Parathyroid adenoma (tissue), 2 donors: Measurements from ENCODE around the gene GPC3.

Source experiments
- H2AFZ ChIP-seq: fragments of 300-600 bp; sonication (generic); one replicate; pipeline ENCODE4 v1.7.0; 2017; ENCODE audit warnings: antibody characterized with exemption, mild to moderate bottlenecking
- H3K27ac ChIP-seq: fragments of 300-600 bp; sonication (generic); one replicate; pipeline ENCODE4 v1.7.0; 2017
- H3K27me3 ChIP-seq: fragments of 300-600 bp; sonication (generic); one replicate; pipeline ENCODE4 v1.7.0; 2017; ENCODE audit warnings: low read length; ENCODE audit not compliant: control insufficient read depth, insufficient read depth
- H3K36me3 ChIP-seq: fragments of 300-600 bp; sonication (generic); one replicate; pipeline ENCODE4 v1.7.0; 2017; ENCODE audit warnings: low read length; ENCODE audit not compliant: control insufficient read depth, insufficient read depth
- H3K4me1 ChIP-seq: fragments of 300-600 bp; sonication (generic); one replicate; pipeline ENCODE4 v1.7.0; 2017; ENCODE audit warnings: control low read depth
- H3K4me2 ChIP-seq: fragments of 300-600 bp; sonication (generic); one replicate; pipeline ENCODE4 v1.7.0; 2017; ENCODE audit warnings: low read length
- H3K4me3 ChIP-seq: fragments of 300-600 bp; sonication (generic); one replicate; pipeline ENCODE4 v1.7.0; 2017; ENCODE audit warnings: low read depth, low read length
- H3K79me2 ChIP-seq: fragments of 300-600 bp; sonication (generic); one replicate; pipeline ENCODE4 v1.7.0; 2017; ENCODE audit warnings: control low read depth
- H3K9ac ChIP-seq: fragments of 300-600 bp; sonication (generic); one replicate; pipeline ENCODE4 v1.7.0; 2017; ENCODE audit warnings: mild to moderate bottlenecking
- H3K9me3 ChIP-seq: fragments of 300-600 bp; sonication (generic); one replicate; pipeline ENCODE4 v1.7.0; 2017; ENCODE audit warnings: low read length; ENCODE audit not compliant: control insufficient read depth
- CTCF ChIP-seq: fragments of 300-600 bp; sonication (generic); IDR thresholded peaks from one replicate; pipeline ENCODE4 v1.7.0; 2017; ENCODE audit warnings: antibody characterized with exemption, mild to moderate bottlenecking
- donor health status: primary hyperparathyroidism.

The GPC3 gene

GRCh38 chrX:133681421-133681820, 304.0 kb downstream of the GPC3 start:
- no peak for TF ChIP-seq CTCF
- Histone ChIP-seq H3K4me3 (no peak overlapping the region), H3K4me2 (no peak overlapping the region), H2AFZ (no peak overlapping the region), H3K79me2 (no peaks in the 10 kb centered on the region), H3K27ac (no peak overlapping the region), H3K27me3 (no peaks in the 10 kb centered on the region), H3K4me1 (no peaks in the 10 kb centered on the region), H3K9ac (no peak overlapping the region), H3K9me3 (no peaks in the 10 kb centered on the region), H3K36me3 (no peaks in the 10 kb centered on the region)

GRCh38 chrX:133677123-133678063, 308.0 kb downstream of the GPC3 start:
- no peaks in the 10 kb centered on the region for H3K9me3 ChIP-seq
- H3K9ac ChIP-seq = no peak overlapping the region
- no peak overlapping the region for H2AFZ ChIP-seq
- no peak for TF ChIP-seq CTCF
- no peak overlapping the region for H3K27ac ChIP-seq
- H3K36me3 ChIP-seq = no peaks in the 10 kb centered on the region
- no peaks in the 10 kb centered on the region for H3K79me2 ChIP-seq
- H3K4me2 ChIP-seq = no peak overlapping the region
- no peaks in the 10 kb centered on the region for H3K4me1 ChIP-seq
- H3K4me3 ChIP-seq = no peak overlapping the region
- no peaks in the 10 kb centered on the region for H3K27me3 ChIP-seq

- no peaks in the 10 kb centered on the region for H3K4me1 ChIP-seq
- H3K9me3 ChIP-seq = no peaks in the 10 kb centered on the region
- TF ChIP-seq CTCF = no peak
- H2AFZ ChIP-seq = no peak overlapping the region
- no peak overlapping the region for H3K9ac ChIP-seq
- H3K4me2 ChIP-seq = no peak overlapping the region
- no peaks in the 10 kb centered on the region for H3K36me3 ChIP-seq
- H3K79me2 ChIP-seq = no peaks in the 10 kb centered on the region
- no peak overlapping the region for H3K4me3 ChIP-seq
- H3K27ac ChIP-seq = no peak overlapping the region
- no peaks in the 10 kb centered on the region for H3K27me3 ChIP-seq
Observed at GRCh38 chrX:133676344-133677122, 308.9 kb downstream of the GPC3 start.

- Histone ChIP-seq H3K36me3 (no peaks in the 10 kb centered on the region), H3K4me3 (no peak overlapping the region), H2AFZ (no peak overlapping the region), H3K79me2 (no peaks in the 10 kb centered on the region), H3K27ac (no peak overlapping the region), H3K4me1 (no peaks in the 10 kb centered on the region), H3K9ac (no peak overlapping the region), H3K27me3 (no peaks in the 10 kb centered on the region), H3K4me2 (no peak overlapping the region), H3K9me3 (no peaks in the 10 kb centered on the region)
- TF ChIP-seq CTCF = no peak
Observed at GRCh38 chrX:133674726-133675470, 310.5 kb downstream of the GPC3 start.
